GM21576 (cell line): ENCODE data around the gene OMD.
"Not testable (repeated sequence)": the region's sequence is repeated elsewhere in the genome, so short reads cannot be mapped to it uniquely, and the experiment has no call there.

Experiments
- ATAC-seq: cut with Tn5 transposase; IDR thresholded peaks from one replicate; pipeline ENCODE4 v1.9.1; 2021; ENCODE audit warnings: mild to moderate bottlenecking, moderate library complexity; ENCODE audit not compliant: unreplicated experiment

OMD gene

DNA sequence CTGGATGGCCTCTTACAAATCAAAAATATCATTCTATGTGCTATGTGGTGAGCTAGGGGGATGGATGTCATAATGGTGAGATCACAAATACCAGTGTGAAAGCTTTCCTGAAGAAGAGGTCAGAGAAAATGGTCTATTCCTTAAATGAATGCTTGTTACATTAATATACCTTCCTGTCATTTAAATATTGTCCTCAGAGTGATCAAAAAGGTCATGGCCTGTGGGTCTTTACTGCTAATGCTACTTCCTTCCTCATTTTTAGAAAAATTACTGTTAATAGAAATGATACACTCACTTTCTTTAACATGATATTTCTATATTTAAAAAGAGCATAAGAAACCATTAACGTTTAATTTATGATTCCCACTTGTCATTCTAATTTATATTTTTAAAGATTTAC is 9.7 kb downstream of the OMD start:
- no peak for ATAC-seq

GRCh38 chr9:92411157-92411556 is 13.1 kb downstream of the OMD start:
- ATAC-seq, result not testable (repeated sequence)

DNA sequence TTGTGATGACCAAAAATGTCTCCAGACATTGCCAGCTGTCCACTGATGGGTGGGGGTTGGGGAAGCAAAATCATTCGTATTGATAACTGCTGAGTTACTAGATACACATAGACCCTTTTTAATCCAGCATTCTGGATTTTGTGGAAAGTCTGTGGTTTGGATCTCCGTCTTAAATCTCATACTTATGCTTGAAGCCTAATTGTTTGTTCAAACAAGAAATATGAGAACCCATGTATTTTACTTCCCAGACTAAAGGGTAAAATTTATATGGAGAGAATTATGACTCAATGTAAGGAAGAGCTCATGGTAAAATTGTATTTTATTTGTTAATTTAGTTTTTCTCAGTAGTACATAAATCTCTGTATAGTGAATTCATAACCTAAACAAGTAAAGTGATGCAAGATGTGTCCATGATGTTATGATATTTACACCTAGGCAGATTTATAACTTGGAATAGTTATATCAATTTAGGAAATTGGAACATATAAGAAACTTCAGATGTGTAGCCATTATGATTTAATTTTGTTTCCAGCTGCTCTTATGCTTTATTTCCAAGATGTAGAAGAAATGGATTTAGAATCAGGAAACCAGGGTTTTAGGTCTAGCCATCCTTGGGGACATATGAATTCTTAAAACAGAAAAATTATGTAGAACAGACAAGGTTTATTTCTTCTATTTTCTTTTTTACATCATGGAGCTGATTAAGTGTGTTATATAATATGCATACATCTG is 15.4 kb downstream of the OMD start:
- no peak for ATAC-seq

DNA sequence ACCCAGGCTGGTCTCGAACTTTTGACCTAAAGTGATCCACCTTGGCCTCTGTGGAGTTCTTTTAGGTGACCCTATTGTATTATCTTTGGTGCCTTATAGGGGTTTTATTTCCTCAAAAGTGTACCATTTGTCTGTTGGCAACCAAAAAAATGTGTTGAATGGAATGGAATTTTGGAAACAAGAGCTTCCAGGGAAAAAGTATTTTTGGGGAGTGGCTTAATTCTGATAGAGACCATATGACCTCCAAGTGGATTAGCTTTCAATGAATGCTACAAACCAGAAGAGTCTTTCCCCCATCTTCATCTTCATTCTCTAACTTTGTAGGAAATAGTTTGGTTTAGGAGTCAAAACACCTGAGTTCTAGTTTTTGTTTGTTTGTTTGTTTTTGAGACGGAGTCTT is 16.5 kb downstream of the OMD start:
- ATAC-seq, result no peak

- peak; percentile 79 for ATAC-seq
Measured at GRCh38 chr9:92406477-92406876, 17.8 kb downstream of the OMD start.

DNA sequence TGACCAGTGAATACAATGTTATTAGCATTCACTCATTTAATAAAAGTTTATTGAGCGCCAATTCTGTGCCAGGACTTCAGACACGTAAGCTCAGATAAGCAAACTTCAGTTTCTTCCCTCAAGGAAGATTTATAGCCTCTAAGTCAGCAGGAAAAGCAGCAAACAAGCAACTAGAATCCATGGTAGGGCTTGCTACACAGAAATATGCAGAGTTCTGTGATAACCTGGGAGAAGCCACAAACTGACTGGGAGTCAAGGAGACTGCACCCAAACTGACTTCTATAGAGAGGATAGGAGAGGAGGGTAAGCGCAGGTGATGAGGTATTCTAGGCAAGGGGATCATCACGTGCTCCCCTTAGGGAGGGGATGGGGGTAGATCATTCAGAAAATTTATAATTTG is 18.5 kb downstream of the OMD start:
- no peak for ATAC-seq

DNA sequence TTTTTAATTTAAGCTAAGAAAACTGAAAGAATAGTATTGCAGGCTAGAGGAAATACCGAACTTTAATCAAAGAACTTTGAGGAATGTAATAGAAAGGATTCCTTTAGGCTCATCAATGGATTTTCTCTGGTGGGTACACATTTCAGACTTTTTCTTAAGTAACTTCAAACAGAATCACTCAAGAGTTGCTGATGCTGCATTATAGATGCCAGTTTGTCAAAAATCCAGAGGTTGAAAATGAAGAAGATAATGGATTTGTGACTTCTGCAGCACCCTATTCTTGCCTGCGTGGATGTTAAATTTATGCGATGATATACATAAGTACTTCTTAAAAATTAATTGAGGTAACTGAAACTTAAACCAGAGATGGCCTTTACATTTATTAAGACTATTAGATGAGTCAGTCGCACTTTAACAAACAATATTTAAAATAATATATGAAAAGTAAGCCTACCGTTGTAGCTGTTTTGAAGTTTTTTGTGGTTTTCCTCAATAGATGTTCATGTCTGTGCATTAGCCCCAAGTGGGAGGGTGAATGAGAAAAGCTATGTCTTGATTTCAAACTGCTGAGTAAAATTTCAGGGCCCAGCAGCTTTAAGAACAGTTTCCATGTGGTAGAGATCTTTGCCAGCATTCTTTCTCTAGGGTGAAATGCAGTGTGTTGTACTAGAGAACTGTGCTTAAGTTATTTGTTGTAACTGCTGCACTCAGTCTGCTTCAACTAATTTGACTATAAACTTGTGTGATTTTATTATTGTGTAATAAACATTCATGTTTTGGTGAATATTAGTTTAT is 20.0 kb downstream of the OMD start, which contains the start of gene OGN:
Gene OGN, minus strand, starts transcription at position 537 of the 795 bp plus-strand sequence. CDS start 1,171 bp downstream, outside the sequence.
- no peak for ATAC-seq

DNA sequence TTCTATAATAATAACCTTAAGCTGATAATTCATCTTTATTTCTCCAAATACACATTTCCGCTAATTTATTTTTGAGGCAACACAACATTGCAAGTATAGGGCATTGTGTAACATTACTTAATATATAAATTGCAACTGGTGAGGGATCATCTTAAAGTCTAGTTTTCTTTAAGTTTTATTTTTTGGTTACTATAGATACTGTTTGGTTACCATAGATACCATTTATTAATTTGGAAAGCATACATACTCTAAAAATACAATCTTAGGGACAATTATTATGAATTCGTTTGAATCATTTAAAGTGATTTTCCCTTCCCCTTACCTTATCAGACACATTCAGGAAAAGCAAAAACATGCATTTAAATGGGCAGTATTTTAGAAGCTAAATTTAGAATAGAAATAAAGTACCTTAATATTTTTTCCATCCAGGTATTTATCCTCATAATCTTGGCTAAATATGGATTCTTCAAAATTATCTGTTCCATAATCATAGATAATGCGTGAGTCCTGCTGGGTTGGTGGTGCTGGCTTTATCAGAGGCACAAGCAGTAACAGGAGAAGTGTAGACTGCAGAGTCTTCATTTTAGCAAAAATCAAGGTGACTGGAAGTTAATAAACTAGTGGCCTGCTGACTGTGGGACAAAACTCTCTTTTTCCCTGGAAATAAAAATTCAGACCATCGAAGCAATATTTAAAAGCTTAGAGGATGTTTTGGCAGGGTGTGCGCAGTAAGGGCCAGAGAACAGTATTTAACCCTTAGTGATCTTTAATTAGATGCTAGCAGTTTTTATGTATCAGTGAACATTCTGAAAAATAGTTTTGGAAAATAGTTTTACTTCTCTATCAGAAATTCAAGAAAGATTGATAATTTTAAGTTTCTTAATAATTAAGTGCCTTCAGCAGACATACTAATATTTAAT is 21.2 kb downstream of the OMD start:
- ATAC-seq, result no peak

DNA sequence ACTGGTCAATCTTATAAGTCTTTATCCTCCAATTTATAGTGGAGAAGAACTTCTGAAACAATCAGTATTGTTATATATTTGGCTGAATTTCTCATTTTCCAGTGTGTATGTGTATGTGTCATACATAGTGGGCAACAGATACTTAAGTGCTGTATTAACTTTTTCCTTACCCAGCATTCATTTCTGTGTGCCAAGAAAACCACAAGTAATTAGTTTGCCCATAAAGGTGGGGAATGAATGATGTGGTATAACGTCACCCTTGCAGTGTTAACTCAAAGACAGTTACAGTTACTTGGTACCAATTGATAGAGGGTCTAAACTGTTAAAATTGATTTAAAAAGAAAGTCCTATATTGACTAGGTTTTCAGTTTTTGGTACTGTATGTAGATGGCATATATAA is 21.9 kb downstream of the OMD start:
- no peak for ATAC-seq

GRCh38 chr9:92397853-92398252 is 26.4 kb downstream of the OMD start:
- no peak for ATAC-seq

GRCh38 chr9:92395617-92396016 is 28.7 kb downstream of the OMD start:
- no peak for ATAC-seq

DNA sequence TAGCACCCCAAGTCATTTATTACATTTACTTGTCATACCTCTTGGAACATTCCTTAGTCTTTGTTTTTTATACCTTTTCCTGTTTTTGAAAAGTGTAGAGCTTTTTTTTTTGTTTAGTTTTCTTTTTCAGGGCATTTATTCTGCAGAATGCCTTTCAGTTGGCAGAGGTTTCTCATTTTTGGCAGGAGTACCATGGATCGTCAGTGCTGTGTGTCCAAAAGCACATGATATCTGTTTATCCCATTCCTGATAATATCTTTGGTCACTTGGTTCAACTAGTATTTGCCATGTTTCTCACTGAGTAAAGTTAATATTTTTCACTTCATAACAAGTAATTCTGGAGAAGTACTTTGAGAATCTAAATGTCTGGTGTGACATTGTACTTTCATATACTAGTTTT is 30.6 kb downstream of the OMD start:
- no peak for ATAC-seq

- ATAC-seq, result no peak
Measured at GRCh38 chr9:92392690-92393089, 31.6 kb downstream of the OMD start.

DNA sequence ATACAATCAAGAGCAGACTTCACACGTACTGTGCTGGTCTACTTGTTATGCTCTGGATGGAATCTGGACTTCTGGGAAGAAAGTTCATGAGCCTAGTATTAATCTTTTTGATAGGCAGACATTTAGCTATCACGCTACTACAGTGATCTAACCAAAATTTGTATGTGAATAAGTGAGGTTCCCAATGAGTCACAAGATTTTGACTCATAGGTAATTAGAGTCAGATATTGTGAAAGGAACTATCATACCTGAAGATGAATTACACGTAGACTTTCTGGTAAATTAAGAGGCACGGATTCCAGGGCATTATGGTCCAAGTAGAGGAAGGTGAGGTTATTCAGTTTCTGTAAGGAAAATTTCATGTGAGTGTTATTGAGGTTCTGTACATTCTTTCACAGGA is 38.3 kb downstream of the OMD start:
- no peak for ATAC-seq

DNA sequence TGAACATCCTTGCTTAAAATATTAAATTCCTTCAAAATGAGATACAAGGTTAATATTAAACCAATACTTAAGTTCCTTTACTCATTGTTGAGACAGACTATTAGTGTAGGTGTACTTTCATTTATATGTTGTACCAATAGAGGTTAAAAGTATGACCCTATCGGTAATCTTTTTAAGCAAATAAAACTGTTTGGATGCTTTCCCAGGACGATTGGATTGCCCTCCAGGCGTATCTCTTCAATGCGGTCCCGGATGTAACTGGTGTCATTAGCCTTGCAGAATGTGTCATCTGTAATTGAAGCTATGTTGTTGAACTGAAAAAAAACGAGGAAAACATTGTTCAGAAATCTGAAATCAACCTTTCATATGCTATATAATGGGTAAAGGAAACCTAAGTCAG is 38.8 kb downstream of the OMD start:
- no peak for ATAC-seq

DNA sequence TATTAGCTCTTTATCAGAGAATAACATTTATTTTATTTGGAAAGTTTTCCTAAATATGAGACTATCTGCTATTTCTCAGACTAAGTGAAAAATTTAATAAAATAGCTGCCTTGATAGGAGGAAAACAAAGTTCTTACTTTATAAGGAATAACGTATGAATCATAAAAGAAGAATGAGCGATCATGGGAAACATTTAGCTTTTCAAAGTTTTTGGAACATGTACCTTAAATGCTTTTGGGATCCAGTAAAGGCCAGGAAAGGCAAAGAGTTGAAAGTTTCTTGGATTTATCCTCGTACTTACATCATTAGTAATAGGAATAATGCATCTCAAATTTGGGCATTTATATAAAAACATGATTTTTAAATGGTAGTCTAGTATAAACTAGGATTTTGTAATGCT is 39.3 kb downstream of the OMD start:
- no peak for ATAC-seq

DNA sequence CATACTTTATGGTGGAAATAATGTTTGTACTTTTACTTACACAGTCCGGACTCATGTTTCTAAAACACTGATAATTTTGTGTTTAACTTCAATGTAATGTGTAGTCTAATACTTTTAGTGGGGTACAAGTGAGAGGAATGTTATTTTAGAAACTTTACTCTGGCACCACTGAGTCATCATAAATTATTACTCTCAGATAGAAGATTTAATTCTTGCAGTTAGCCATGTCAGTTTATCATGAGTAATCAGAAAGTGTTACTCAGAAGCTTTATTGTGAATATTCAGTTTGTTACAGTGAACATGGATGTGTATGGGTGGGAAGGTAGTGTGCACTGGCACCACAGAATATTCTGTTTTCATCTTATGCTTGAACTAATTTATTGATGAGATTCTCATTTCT is 39.9 kb downstream of the OMD start:
- ATAC-seq, result no peak

GRCh38 chr9:92381775-92382174 is 42.5 kb downstream of the OMD start:
- no peak for ATAC-seq

GRCh38 chr9:92380603-92381002 is 43.7 kb downstream of the OMD start:
- no peak for ATAC-seq

- ATAC-seq, result no peak
Measured at GRCh38 chr9:92378865-92379560, 45.3 kb downstream of the OMD start.

- ATAC-seq, result no peak
Measured at GRCh38 chr9:92377876-92378275, 46.4 kb downstream of the OMD start.
